Subcutaneous adipose tissue (tissue), 4 donors: ENCODE measurements around the gene ALS2CL. TPM values are rescaled to one million over a fixed set of nuclear protein-coding genes. Genes with fewer than 3 reads are reported as not detected.

Experiments
- total RNA-seq, 4 donors: library from RNA; depleted of rRNA; stranded (reverse); fragments of >200 nt; gene quantifications; one replicate each; pipeline ENCODE4 v1.1.0, GENCODE V29; 2016
- TF ChIP-seq, protein P1 (sequence below): fragments of 450-650 bp; IDR thresholded peaks from one replicate; pipeline ENCODE4 v1.5.1; 2016; ENCODE audit warnings: low read depth, mild to moderate bottlenecking, control low read depth, antibody characterized with exemption, moderate library complexity

The ALS2CL gene
- total RNA-seq, 4 donors from 2014 or later, result 4.4 to 30.3 (median 7.8) TPM

DNA sequence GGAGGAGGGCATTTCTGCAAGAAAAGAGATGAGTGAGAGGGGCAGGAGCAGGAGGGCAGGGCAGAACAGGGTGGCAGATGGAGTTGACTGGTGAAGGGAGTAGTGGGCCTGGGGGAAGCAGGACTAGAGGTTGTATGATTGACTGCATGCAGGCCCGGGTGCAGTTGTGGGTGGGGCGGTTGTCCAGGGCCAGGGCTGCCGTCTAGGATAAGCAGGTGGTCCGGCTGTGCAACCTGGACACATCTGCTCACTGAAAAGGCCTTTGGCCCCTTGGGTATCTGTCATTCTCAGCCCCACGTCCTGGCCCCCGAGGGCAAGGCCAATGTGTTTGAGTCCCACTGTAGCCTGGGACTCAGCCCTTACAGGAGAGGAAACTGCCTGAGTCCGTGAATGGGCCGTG lies 25.4 kb downstream of the ALS2CL start:
- TF ChIP-seq, protein P1, sequence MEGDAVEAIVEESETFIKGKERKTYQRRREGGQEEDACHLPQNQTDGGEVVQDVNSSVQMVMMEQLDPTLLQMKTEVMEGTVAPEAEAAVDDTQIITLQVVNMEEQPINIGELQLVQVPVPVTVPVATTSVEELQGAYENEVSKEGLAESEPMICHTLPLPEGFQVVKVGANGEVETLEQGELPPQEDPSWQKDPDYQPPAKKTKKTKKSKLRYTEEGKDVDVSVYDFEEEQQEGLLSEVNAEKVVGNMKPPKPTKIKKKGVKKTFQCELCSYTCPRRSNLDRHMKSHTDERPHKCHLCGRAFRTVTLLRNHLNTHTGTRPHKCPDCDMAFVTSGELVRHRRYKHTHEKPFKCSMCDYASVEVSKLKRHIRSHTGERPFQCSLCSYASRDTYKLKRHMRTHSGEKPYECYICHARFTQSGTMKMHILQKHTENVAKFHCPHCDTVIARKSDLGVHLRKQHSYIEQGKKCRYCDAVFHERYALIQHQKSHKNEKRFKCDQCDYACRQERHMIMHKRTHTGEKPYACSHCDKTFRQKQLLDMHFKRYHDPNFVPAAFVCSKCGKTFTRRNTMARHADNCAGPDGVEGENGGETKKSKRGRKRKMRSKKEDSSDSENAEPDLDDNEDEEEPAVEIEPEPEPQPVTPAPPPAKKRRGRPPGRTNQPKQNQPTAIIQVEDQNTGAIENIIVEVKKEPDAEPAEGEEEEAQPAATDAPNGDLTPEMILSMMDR, result no peak

DNA sequence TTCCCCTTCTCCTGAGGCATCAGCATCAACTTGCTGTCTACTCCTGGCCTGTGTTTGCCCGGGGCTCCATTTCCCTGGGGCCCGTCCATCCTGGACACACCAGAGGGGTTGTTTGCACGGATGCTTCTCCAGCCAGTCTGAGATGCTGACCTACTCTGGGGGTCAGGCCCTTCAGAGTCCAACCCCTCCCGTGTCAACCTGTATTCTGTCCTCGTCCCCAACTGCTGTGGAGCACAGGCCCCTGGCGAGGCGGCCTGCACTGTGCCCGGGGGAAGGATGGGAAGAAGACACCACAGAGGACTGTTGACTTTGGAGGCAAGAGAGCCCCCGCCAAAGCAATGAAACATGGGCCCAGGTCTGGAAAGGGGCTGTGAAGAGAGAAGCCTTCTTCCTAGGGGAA lies 25.8 kb downstream of the ALS2CL start:
- TF ChIP-seq, protein P1, result no peak

DNA sequence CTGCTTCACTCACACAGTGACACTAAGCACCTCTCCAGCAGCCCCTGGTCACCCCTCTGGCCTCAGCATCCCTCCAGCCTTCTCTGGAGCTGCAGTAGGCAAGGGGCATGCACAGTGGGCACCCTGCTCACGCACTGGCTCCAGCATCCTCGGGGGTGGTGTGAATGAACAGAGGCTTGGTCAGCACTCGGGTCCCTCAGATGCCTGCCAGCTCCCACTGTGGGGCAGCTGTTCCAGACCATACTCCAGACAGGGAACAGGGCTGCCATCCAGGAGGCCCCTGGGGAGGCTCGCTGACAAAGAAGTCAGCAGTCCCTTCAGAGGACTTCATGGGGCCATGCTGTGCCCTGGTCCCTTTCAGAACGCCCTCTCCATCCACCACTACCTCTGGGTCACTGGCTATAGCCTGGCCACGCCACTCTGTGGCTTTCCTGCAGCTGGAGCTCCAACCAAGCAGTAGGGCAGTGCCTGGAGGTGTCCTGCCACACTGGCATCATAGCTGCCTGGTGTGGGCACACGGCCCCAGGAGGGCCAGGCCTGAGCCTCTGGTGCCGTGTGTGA lies 26.3 kb downstream of the ALS2CL start:
- TF ChIP-seq, protein P1, result no peak

DNA sequence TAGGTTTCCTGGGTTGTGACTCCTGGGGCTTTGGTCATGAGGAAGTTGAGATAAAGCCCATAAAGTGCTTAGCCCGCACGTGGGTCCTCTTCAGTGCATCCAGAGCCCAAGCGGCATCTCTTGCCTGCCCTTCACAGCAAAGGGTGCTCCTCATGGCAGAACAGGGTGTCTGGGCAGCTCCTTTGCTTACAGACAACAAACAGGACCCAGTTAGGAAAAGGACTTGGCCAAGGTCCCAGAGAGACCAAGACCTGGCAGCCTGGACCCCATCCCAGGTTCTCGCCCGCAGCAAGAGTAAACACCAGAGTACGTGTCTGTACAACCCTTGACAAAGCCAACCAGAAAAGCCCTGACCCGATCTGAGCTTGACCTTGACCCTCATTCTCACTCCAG lies 27.0 kb downstream of the ALS2CL start:
- TF ChIP-seq, protein P1, result no peak

DNA sequence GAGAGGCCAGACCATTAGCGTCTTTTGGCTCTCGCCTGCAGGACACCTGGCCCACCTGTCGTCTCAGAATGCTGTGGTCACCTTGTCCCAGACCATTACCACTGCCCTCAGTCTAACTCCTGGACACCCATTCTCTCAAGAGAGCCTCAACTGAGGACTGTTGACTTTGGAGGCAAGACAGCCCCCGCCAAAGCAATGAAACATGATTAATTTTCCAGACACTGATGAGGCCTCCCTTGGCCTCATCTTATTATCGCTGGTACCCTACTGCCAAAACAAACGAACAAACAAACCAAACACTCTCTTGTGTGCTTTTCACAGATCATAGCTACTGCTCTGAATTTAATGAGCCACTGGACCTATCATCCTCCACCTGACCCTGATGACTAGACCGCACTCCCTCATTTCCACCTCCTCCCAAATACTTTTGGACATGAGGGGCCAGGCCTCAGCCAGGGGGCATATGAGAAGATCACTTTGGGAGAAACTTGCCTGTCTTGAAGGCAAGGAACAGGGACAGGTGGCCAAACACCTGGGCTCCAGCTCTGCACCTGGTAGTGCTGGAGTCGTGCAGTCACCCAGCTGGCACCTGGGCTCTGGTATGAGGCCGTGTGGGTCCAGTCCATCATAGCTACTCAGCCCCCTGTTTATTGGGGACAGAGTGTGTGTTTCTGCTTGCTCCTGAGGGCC lies 27.6 kb downstream of the ALS2CL start:
- TF ChIP-seq, protein P1, result no peak

DNA sequence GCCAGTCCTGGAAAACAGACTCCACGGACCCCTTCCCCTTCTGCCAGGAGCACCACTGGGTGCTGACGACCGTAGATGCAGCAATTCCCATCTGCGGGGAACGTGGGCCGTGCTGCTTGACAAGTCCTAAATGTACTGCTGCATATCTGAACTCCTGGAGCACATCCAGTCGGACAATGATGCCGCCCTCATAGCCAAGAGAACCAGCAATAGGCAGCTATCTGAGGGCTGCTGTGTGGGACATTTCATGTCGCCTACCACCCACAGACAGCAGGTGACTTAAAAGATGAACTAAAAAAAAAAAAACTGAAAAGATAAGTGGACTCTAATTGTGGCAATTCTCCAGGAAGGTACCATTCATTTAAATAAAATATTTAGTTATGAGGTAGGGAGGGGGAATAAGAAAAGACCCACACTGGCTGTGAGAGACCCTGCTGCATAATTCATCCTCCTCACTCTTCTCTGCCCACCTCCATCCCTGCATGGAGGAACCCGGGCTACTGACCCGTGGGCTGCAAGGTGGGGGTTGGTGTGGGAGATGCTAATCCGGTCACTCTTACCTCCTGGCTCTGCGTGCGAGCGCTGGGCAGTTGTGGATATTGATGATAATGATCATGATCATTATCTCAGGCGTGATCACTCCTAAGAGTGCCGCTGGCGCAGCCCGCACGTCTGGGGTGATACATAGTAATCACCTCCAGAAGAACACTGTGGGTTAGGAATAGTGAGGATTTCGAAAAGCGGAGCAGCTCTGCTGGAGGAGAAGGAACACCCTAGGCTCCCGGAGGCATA lies 28.3 kb downstream of the ALS2CL start:
- TF ChIP-seq, protein P1, result no peak
